Endothelial cell of umbilical vein (primary cell): ENCODE results near the gene IGFBP3.

Experiments used
- CTCF ChIP-seq, 2 donors: IDR thresholded peaks; 1 replicate in 1 of 2; 2 replicates in 1 of 2; pipeline ENCODE4 v1.5.1; 2011; ENCODE audit warnings: low read length in 2 of 2, mild to moderate bottlenecking in 2 of 2, moderate library complexity in 2 of 2, control low read depth in 1 of 2, inconsistent platforms in 1 of 2, low read depth in 1 of 2; ENCODE audit not compliant: insufficient read depth in 1 of 2; ENCODE audit errors: extremely low read depth in 1 of 2
- EZH2 ChIP-seq: IDR thresholded peaks from 2 replicates; pipeline ENCODE4 v1.6.1; 2012; ENCODE audit warnings: borderline replicate concordance, low read depth, mild to moderate bottlenecking, moderate library complexity, low read length, inconsistent platforms; ENCODE audit not compliant: severe bottlenecking
- FOS ChIP-seq: IDR thresholded peaks from 2 replicates; pipeline ENCODE4 v1.6.1; 2011; ENCODE audit warnings: mild to moderate bottlenecking, low read length, moderate library complexity, borderline replicate concordance; ENCODE audit not compliant: insufficient read depth
- GATA2 ChIP-seq: IDR thresholded peaks from 2 replicates; pipeline ENCODE4 v1.7.0; 2011; ENCODE audit warnings: low read depth, mild to moderate bottlenecking, moderate library complexity, mixed read lengths, low read length; ENCODE audit not compliant: insufficient read length, insufficient read depth
- JUN ChIP-seq: IDR thresholded peaks from 2 replicates; pipeline ENCODE4 v1.6.1; 2011; ENCODE audit warnings: borderline replicate concordance, low read depth; ENCODE audit not compliant: insufficient read length, insufficient read depth
- MAX ChIP-seq: IDR thresholded peaks from 2 replicates; pipeline ENCODE4 v1.6.1; 2011; ENCODE audit not compliant: insufficient read depth, insufficient read length
- MYC ChIP-seq: IDR thresholded peaks from one replicate; pipeline ENCODE4 v1.6.1; 2011; ENCODE audit warnings: mild to moderate bottlenecking, low read depth, low read length
- POLR2A ChIP-seq: IDR thresholded peaks from 2 replicates; pipeline ENCODE4 v1.6.1; 2012; ENCODE audit warnings: low read depth, mild to moderate bottlenecking, control low read depth, low read length
- POLR2AphosphoS5 ChIP-seq: IDR thresholded peaks from 2 replicates; pipeline ENCODE4 v1.6.1; 2012; ENCODE audit warnings: low read depth, mild to moderate bottlenecking, control low read depth, low read length, moderate library complexity; ENCODE audit not compliant: insufficient read depth

GRCh38 chr7:45939574-45939973, 18.5 kb upstream of the IGFBP3 start:
- TF ChIP-seq POLR2AphosphoS5: no peak
- no peak for TF ChIP-seq CTCF (IDR thresholded peaks at IDR 0.05; ENCODE audit: extremely low read depth in 1 of 2, insufficient read depth in 1 of 2, low read depth in 1 of 2, low read length in 2 of 2)
- no peak for TF ChIP-seq POLR2A
- TF ChIP-seq FOS: no peak
- no peak for TF ChIP-seq JUN
- no peak for TF ChIP-seq EZH2
- TF ChIP-seq MYC: no peak
- TF ChIP-seq GATA2: no peak
- no peak for TF ChIP-seq MAX
